ENCODE results near the gene RPL35.

RPL35 gene

GRCh38 chr9:124875501-124875900, 13.7 kb upstream of the RPL35 start:
- DNase-seq, result no peak

GRCh38 chr9:124873664-124874063, 11.9 kb upstream of the RPL35 start:
- DNase-seq, result no peak

GRCh38 chr9:124871156-124871561, 9.4 kb upstream of the RPL35 start:
- DNase-seq, result no peak

- no peak for DNase-seq
These were observed 9.0 kb upstream of the RPL35 start for GRCh38 chr9:124870723-124871122.

- peak; percentile 47 for DNase-seq
These were observed 8.3 kb upstream of the RPL35 start for GRCh38 chr9:124869986-124870560.

- DNase-seq, result no peak
These were observed 7.8 kb upstream of the RPL35 start for GRCh38 chr9:124869466-124869985.

DNA sequence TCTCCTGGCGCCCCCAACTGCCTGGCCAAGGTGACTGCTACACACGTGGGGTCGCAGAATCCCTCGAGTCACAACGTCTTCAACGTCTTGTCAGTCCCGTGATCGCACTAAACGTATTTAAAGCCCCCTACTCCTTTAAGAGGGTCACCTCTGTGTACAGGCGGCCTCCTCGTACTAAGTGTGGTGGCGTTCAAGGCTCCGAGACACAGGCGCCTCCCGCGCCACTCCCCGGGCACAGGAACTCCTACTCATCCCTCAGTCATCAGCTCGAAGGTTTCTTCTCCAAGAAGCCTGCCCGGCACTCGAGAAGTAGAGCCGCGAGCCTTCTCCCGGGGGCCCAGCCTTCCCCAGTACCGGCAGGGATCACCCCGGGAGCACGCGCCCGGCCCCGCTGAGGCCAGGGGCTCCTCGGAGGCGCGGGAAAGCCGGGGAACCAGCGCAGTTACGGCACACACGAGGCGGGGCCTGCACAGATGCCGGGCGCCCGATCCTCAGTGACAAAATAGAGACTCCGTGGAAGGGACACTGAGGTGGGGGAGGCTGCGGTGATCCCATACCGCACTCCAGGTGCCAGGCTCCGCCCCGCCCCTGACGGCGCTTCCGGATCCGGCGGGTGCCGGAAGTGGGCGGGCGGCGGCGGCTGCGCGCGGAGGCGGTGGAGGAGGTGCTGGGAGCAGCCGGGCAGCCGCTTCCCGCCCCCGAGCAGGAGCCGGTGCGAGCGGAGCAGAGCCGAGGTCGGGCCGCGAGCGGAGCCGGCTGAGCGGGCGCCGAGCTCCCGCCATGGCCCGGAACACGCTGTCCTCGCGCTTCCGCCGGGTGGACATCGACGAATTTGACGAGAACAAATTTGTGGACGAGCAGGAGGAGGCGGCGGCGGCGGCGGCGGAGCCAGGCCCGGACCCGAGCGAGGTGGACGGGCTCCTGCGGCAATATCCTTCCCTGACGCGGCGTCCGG, 7.0 kb upstream of the RPL35 start:
- peak; percentile 83 for DNase-seq

DNA sequence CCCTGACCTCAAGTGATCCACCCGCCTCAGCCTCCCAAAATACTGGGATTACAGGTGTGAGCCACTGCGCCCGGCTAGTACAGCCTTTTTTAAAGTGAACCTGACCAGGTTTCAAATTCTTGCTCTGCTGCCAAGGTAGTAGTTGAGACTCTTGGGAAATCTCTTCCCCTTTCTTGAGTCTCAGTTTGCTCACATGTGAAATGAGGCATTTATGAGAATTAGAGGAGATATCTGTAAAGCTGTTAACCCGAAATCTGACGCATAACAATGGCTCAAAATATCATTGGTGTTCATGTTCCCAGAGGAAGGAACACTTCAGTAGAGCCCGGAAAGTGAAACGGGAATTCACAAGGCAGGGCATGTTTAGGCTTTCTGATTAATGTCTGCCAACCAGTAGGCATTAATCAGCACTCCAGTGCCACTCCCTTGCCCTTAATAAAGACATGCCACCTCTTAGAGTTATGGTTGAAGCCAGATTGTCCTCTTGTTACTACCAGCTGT, 1.7 kb upstream of the RPL35 start:
- no peak for DNase-seq

- no peak for DNase-seq
These were observed 995 bp downstream of the RPL35 start for GRCh38 chr9:124860582-124861341.

- DNase-seq, result no peak
These were observed 1.8 kb downstream of the RPL35 start for GRCh38 chr9:124859803-124860581.

DNA sequence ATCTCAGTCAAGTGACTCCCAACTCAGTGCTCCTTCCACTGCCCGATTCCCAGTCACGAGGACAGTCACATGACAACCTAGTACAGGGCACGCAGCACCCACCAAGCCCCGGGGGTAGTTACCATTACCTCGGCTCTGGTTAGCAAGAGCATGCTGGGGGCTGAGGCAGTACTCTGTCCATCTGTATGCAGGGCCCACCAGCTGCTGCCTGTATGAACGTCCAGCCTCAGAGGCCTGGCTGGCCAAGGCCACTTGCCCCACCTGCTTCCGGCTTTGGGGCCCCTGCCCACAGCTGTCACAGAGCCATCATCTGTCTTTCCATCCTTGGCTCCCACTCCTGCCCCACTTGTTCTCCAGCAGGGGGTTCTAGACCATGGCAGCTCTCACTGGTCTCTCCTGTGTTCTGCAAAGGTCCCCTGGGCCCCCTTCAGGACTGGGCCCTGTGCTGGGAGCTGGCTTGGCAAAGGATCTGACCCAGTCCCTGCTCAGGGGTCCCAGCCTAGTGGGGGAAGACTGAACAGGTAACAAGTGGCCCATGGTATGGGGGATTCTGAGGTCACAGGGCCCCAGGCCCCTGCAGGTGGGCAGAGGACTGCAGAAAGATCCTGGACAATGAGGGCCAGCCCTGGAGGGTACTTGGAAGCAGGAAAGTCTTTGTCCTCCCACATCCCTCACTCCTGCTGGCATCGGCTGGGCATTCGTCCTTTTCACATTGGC, 3.3 kb downstream of the RPL35 start:
- DNase-seq, result no peak

DNA sequence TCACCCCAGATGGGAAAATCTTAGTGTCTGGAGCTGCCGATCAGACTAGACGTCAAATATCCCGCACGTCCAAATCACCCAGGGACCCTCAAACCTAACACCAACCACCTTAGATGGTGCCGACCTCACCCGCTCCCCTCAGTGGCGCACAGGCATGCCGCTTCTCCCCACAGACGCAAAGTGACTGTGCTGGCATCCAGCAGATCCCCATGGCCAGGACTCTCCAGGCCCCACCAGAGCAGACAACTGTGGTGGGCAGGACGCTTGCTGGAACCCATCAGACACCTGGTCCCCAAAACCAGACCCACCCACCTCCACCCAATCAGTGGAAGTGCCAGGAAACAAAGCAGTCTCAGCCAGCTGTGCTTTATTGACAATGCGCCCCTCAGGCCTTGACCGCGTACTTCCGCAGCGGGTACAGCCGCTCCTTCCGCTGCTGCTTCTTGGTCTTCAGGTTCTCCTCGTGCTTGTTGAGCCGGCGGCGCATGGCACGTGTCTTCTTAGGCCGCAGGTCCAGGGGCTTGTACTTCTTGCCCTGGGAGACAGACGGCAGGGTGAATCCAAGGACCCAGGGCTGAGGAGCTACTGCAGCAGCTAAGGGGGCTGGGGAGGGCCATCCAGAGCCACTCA, 4.1 kb downstream of the RPL35 start:
- DNase-seq, result no peak

DNA sequence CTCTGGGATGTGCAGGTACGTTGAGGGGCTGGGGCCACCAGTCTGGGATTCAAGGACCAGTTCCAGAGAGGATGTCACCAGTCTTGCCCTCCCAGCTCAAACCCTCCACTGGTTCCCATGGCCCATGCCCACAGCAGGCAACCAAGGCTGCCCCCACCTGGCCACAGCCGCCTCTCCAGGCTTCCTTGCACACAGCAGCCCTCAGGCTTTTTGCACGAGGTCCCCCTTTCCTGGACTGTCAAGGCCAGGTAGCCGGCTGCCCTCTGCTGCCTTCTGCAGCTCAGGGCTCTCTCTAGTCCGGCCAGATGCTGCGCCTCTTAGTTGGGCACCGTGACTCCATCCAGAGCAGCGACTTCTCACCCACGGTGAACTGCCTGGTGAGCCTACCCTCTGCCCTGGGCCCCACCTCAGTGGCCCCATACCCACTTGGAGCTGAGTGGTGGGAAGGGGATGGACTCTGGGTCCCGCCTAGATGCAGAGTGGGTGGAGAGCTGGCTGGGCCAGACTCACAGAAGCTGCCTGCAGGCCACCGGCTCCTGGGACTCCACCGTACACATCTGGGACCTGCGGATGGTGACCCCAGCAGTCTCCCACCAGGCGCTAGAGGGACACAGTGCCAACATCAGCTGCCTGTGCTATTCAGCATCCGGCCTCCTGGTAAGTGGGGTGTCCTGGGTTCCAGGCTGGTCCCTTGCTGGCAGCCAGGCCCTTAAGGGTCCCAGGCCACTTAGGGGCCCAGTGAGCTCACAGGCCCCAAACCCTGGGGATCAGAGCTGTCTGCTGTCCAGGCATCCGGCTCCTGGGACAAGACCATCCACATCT, 5.6 kb downstream of the RPL35 start:
- no peak for DNase-seq

- DNase-seq, result no peak
These were observed 6.2 kb downstream of the RPL35 start for GRCh38 chr9:124855566-124855943.

DNA sequence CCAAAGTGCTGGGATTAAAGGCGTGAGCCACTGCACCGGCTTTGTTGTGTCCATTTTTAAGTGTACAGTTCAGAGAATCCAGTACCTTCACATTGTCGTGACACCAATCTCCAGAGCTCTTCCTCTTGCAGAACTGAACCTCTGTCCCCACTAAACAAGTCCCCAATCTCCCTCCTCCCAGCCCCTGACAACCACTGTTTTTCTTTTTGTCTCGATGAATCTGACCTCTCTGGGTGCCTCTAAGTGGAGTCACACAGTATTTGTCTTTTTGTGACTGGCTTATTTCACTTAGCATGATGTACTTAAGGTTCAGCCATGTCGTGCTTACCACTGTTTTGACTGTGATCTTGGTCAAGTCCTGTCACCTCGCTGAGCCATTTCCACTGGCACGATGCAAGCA, 6.9 kb downstream of the RPL35 start:
- no peak for DNase-seq

DNA sequence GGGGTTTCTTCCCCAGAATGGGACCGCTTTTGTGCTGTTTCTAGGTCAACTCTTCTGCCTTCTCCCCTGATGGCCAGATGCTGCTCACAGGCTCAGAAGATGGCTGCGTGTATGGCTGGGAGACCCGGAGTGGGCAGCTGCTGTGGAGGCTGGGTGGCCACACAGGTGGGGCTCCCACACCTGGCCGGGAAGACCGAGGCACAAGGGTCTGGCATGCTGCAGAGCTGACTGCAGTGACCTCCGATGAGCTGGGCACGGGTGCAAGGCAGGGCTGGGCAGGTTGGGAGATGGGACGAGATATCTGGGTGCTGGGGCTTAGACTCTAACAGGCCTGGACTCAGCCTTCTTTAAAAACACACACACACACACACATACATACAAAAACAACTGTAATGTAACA, 7.6 kb downstream of the RPL35 start:
- no peak for DNase-seq

- no peak for DNase-seq
These were observed 8.1 kb downstream of the RPL35 start for GRCh38 chr9:124853605-124854143.

GRCh38 chr9:124852829-124853531, 8.8 kb downstream of the RPL35 start, which contains the start of gene WDR38:
TSS of gene WDR38 (plus strand) at chr9:124853460. CDS start at chr9:124853532, 72 bp downstream.
- peak; percentile 59 for DNase-seq

Data from fibroblast of skin of abdomen (primary cell).